Right hindlimb (tissue), 1 donor: ENCODE data around the gene STK39.

Source experiments
- DNase-seq: peaks from one replicate; pipeline ENCODE4 v3.0.0-alpha.2; 2018

The STK39 gene

DNA sequence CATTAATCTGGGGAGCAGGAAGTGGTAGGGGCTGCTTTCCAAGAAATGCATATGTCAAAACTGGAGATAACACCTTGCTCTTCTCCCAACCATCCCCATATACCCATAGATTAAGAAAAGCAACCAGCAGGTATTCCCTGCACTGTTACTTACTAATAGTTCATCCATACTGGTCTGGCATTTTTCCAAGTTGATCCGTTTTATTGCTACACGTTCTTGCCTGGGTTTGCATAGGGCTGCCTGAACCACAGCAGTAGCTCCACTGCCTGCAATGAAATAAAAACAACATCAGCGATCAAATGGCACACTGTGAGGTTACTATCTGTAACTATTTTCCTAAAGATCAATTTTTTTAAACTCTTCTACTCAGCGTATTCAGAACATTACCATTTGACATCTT lies 65.6 kb downstream of the STK39 start:
- DNase-seq: no peak

GRCh38 chr2:168180914-168181313 lies 66.5 kb downstream of the STK39 start:
- no peak for DNase-seq

DNA sequence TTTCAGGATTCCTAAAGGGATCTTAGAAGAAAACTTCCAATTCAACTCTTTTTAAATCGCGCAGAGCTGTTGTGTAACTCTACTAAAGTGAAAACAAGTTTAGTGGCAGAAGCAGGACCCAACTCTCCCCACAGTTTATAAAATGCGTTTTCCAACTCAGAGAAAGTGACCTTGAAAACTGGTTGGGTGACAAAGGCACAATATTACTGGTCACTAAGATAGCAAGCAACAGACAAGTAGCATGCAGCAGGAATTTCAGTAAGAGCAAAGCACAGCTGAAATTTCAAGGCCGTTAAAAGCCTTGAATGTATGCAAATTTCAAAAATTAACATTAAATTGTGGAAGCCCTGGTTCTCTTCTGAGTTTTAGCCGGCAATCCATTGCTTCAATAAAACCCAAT lies 66.9 kb downstream of the STK39 start:
- no peak for DNase-seq

DNA sequence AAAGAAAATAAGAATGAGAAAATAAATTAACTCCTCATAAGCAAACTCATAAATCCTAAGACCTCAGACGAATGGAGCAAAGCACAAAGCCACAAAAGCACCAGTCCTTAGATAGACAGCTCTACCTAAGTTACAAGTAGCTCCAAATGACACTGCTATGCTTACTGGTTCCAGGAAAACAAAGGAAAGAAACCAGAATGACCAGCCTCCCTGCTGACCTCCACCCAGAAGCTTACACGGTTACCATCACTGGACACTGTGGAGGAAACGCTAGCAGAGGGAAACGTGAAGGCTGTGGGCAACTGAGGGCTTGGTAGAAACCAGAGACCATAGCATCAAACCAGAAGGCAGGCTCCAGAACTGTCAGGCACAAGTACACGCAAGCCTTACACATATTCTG lies 67.8 kb downstream of the STK39 start:
- DNase-seq: no peak

DNA sequence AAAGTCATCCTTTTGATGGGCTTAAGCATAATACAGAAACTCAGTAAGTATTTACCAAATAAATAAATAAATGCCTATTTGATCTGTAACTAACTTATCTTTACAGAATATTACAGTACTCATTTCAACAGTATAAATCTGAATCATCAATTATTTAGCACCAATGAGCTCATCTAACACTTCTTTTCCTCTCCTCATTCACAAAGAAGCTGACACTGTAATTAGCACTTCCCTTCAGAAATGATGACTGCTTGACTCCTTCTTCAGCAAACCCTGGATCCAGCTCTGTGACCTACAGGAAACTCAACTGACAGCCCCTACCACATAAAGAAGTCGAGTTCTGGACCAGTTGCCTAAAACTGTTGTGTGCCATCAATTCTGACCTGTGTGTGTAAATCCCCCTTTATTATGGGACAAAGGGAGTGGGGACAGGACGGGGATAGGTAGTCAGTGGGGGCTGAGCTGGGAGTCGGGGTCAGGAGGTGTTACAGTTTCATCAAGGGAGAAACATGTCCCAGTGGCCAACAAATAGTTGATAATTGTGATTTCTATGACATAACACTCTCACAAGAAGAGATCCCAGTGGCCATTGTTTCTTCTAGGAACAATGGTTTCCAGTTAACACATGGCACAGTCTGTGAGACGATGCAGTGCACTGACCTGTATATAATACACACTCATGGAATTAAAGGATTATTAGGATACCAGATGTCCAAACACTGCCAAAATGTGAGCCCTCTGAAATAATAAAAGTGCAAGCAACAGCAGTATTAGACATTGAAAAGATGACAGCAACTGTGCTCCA lies 68.7 kb downstream of the STK39 start:
- no peak for DNase-seq

GRCh38 chr2:168176402-168176801 lies 71.0 kb downstream of the STK39 start:
- DNase-seq: no peak

DNA sequence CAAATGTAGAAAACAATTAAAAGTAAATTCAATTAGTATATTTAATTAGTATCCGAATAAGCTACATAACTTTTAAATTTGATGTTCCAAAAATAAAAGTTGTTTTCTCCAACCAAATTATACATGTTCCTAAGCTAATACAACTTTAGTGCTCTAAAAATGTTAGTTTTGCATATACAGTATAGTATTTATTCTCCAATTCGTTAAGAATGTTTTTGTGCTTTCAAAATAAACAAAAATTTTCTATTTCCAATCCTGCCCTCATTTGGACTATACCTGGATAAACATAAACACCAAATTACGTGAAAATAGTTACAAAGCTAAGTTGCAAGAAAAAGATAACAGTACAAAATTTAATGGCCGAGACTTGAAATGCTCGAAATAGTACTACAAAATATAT lies 71.9 kb downstream of the STK39 start:
- no peak for DNase-seq

GRCh38 chr2:168174756-168175155 lies 72.6 kb downstream of the STK39 start:
- no peak for DNase-seq

- no peak for DNase-seq
Measured at GRCh38 chr2:168172071-168172470, 75.3 kb downstream of the STK39 start.

GRCh38 chr2:168171059-168171762 lies 76.2 kb downstream of the STK39 start:
- no peak for DNase-seq

- no peak for DNase-seq
Measured at GRCh38 chr2:168169097-168169745, 78.2 kb downstream of the STK39 start.

DNA sequence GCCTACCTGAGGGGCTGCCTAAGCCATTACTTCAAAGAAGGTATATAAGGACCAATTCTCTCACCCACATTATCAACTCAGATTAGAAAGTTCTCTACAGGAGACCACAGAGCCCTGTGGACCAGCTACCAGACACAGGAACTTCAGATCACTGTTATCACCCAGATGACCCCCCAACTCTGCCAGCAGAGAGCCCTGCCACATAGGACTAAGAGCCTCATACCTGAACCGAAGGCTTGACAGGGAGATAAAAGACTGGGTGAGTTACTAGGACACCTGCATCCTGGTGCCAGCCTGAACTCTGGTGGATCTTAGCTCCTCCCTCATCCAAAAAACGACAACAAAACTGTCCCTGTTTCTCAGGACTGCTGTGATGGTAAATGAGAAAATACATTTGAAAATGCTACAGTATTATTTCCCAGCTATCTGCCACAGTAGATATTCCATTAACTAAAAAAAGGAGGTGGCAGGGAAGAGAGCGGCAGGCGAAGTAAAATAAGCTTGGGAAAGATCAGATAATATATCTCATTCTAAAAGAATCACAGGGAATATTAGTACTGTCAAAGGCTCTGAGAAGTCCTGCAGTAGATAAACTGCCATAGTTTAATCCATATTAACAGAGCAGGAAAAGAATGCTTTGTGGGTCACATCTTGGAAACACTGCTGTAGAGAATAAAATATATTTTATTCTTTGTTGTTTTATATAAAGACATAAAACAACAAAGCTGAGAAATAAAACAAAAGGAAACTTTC lies 79.7 kb downstream of the STK39 start:
- DNase-seq: no peak

DNA sequence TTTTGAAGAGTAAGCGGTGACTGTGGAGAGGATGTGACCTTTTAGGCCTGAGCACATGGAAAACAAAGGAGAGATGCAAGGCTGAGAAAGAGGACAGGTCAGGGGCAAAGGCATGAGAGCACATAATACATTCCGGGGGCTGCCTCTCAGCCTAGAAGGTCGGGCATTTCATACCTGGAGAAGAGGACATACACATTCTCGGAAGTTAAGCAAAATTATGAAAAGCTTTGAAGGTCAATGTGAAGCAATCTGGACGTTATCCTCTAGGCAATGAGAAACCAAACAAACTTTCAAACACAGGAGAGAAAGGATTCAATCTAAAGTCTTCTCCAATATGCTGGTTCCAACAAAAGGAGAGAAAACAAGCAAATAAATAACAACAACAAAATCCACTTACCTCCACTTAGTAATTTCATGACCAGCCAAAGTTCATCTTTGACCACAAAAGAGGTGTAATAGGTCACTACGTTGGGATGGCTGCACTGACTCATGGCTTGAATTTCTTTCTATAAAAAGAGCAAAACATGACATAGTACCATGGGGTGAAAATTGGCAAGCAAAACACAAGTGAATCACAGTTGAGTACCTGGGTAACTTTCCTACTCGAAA lies 80.4 kb downstream of the STK39 start:
- no peak for DNase-seq

- DNase-seq: no peak
Measured at GRCh38 chr2:168165985-168166901, 81.2 kb downstream of the STK39 start.

DNA sequence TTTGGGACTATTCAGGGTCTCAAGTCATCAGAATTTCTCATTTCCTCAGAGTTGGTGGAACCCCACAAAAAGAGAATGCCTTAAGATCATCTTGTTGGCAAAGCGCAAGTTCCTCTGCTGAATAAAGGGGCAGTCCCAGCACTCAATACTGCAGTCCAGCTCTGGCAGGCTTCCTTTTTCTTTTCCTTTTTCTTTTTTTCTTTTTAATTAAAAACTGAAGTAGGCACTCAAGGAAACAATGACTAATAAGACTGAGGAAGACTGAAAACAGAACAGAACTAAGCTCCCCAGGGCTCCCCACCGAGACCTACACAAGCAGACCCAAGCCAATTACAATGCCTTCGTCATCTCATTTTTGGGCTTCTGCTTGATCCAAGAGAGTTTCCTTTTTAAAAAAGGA lies 82.0 kb downstream of the STK39 start:
- peak; percentile 30 for DNase-seq

DNA sequence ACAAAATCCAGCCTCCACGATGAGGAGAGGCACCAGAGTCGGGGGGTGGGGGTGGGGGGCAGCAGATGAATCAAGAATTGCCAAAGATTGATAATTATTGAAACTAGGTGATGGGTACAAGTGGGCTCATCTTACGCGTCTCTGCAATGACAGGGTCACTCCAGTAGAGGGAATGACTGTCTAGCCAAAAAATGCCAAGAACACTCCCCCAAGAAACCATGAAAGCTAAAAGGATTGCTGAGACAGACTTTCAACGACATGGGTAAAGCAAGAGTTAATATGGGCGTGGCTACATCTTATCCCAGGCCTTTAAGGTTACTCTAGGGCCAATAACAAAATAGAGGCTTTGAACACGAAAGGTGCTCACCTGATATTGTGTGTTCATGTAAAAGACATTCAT lies 86.5 kb downstream of the STK39 start:
- DNase-seq: no peak

DNA sequence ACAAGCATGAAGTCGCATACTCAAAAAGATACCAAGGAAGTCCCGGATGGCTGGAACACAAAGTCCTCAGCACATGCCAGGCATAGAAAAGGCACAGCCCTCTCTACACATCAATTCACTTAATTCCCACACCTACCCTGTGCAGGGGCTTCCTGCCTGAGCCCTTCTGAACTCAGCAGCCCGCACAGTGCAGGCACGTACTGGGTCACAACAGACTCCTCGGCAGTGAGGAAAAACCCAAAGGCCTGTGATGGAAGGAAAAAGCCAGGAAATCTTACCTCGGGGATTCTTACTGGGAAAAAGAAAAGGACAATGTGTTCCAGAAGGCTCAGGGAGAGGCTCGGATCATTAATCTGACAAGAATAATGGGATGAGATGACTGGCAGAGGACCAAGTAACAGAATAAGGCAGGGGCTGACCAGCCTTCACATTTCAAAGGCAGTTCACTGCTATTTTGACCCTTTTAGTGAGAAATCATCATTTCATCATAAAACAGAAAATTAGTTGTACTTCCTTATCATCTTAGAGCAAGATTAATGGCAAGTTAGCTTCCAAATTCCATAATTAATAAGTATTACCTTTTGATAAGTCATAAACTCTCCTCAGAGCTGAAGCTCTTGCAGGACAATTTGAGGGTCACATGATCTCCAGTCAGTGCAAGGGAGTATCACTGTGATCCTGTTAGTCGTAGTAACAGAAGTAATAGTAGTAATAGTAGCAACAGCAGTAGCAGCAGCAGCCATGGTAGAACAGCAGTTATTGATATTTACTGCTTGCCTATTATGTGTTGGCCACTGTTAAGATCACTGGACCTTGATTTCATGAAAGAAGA lies 87.4 kb downstream of the STK39 start:
- no peak for DNase-seq

DNA sequence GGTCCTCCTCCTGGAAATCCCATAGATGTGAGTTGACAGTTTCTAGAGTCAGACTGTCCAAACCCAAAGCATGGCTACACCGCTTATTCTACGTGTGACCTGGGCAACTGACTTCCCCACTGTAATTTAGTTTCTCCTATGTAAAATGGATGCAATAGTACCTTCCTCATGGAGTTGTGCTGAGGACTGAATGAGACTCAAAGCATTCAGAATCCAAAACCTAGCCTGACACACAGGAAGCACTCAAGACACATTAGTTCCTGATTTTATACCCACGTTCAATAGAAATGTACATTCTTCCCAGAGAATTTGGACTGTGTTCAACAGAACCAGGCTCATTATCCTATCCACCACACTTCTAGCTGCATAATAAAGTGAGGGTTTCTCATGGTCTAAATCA lies 88.8 kb downstream of the STK39 start:
- DNase-seq: no peak

DNA sequence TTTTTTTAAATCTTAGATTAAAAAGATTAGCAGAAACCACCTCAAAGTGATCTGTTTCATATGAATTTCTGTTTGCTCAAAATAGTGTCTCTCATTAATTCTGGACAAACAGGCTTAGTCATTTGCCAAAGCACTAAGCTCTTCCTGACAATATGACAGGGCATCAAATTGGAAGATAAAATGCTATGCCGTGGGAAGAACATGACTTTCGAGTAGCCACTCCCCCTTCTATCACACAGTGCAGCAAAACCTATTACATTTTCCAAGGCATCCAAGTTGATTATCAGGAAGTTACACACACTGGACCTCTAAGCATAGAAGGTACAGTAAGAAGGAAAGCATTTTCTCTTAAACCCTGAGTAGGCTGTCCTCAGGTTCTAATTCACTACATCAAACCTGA lies 89.5 kb downstream of the STK39 start:
- no peak for DNase-seq

GRCh38 chr2:168157070-168157469 lies 90.3 kb downstream of the STK39 start:
- DNase-seq: no peak

DNA sequence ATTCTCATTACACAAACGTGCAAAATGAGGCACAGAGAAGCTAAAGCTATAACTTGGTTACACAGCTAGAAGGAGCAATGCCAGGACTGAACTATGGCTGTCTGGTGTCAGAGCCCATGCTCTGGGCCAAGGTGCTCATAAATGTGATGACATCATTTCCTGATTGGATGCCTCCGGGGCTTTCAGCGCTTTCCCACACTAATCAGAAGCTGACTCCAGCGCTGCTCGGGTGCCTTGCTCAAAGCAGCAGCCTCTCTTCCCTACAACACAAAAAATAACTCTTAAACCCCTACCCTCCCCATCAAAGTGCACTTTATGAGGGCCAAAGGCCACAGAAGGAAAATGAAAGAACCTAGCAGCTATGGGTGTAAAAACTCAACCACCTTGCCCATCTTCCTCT lies 90.7 kb downstream of the STK39 start:
- DNase-seq: peak; percentile 38
